ENCODE results near the gene SUSD5.

Gene SUSD5

GRCh38 chr3:33104803-33105202 is 113.8 kb downstream of the SUSD5 start:
- no peak for TF ChIP-seq CTCF (IDR thresholded peaks at IDR 0.05; ENCODE audit: borderline replicate concordance, control extremely low read depth, extremely low read depth, insufficient read depth, missing control alignments)
- in situ Hi-C loops (cut with MboI; ENCODE audit: low sequenced_read_pairs, unreplicated experiment) = no loop called here
- DNase-seq (ENCODE audit: low spot score) = no peak

- DNase-seq (ENCODE audit: low spot score) = no peak
- no peak for TF ChIP-seq CTCF (IDR thresholded peaks at IDR 0.05; ENCODE audit: borderline replicate concordance, control extremely low read depth, extremely low read depth, insufficient read depth, missing control alignments)
- in situ Hi-C loops (cut with MboI; ENCODE audit: low sequenced_read_pairs, unreplicated experiment) = no loop called here
Measured at GRCh38 chr3:33103480-33103879, 115.1 kb downstream of the SUSD5 start.

- in situ Hi-C loops (cut with MboI; ENCODE audit: low sequenced_read_pairs, unreplicated experiment) = no loop called here
- TF ChIP-seq CTCF (IDR thresholded peaks at IDR 0.05; ENCODE audit: borderline replicate concordance, control extremely low read depth, extremely low read depth, insufficient read depth, missing control alignments) = no peak
Measured at GRCh38 chr3:33103034-33103433, 115.6 kb downstream of the SUSD5 start.

GRCh38 chr3:33100229-33100628 is 118.4 kb downstream of the SUSD5 start:
- in situ Hi-C loops (cut with MboI; ENCODE audit: low sequenced_read_pairs, unreplicated experiment) = no loop called here
- DNase-seq (ENCODE audit: low spot score) = no peak
- no peak for TF ChIP-seq CTCF (IDR thresholded peaks at IDR 0.05; ENCODE audit: borderline replicate concordance, control extremely low read depth, extremely low read depth, insufficient read depth, missing control alignments)

More at GRCh38 chr3:33103034-33103433, 115.6 kb downstream of the SUSD5 start:
- DNase-seq (ENCODE audit: low spot score) = no peak
